ENCODE data around the gene EPHA3. TPM values are rescaled to one million over a fixed set of nuclear protein-coding genes. Genes with fewer than 3 reads are reported as not detected.
"Not testable (repeated sequence)": the region's sequence is repeated elsewhere in the genome, so short reads cannot be mapped to it uniquely, and the experiment has no call there.

The EPHA3 gene
- total RNA-seq, 1 donor from 2014 or later = 27.7 TPM

- H3K36me3 ChIP-seq (ENCODE audit: control insufficient read depth in 3 of 3, insufficient read depth in 3 of 3, low read length in 3 of 3) = no peaks in the 10 kb centered on the region
- no peaks in the 10 kb centered on the region for H3K9me3 ChIP-seq (ENCODE audit: control insufficient read depth in 3 of 3, low read length in 3 of 3)
- no peak overlapping the region for H3K27ac ChIP-seq (ENCODE audit: low read depth, low read length)
- no peaks in the 10 kb centered on the region for H3K4me1 ChIP-seq (ENCODE audit: control insufficient read depth in 3 of 3, insufficient read depth in 3 of 3, low read length in 3 of 3)
- no peak overlapping the region for H3K4me3 ChIP-seq (ENCODE audit: low read length in 3 of 3)
- H3K27me3 ChIP-seq (ENCODE audit: control insufficient read depth in 3 of 3, insufficient read depth in 3 of 3, low read length in 3 of 3) = no peaks in the 10 kb centered on the region
- H3K9ac ChIP-seq (ENCODE audit: low read depth in 1 of 3, low read length in 3 of 3) = no peak overlapping the region
Measured at GRCh38 chr3:89332793-89333192, 225.4 kb downstream of the EPHA3 start.

GRCh38 chr3:89335693-89336092 is 228.3 kb downstream of the EPHA3 start:
- H3K27me3 ChIP-seq (ENCODE audit: control insufficient read depth in 3 of 3, insufficient read depth in 3 of 3, low read length in 3 of 3) = no peaks in the 10 kb centered on the region
- no peak overlapping the region for H3K9ac ChIP-seq (ENCODE audit: low read depth in 1 of 3, low read length in 3 of 3)
- no peaks in the 10 kb centered on the region for H3K36me3 ChIP-seq (ENCODE audit: control insufficient read depth in 3 of 3, insufficient read depth in 3 of 3, low read length in 3 of 3)
- H3K9me3 ChIP-seq (ENCODE audit: control insufficient read depth in 3 of 3, low read length in 3 of 3) = no peaks in the 10 kb centered on the region
- H3K4me3 ChIP-seq (ENCODE audit: low read length in 3 of 3) = no peak overlapping the region
- no peak overlapping the region for H3K27ac ChIP-seq (ENCODE audit: low read depth, low read length)
- H3K4me1 ChIP-seq (ENCODE audit: control insufficient read depth in 3 of 3, insufficient read depth in 3 of 3, low read length in 3 of 3) = no peaks in the 10 kb centered on the region

- Histone ChIP-seq H3K4me3 (ENCODE audit: low read length in 3 of 3) (no peak overlapping the region), H3K27ac (ENCODE audit: low read depth, low read length) (no peak overlapping the region), H3K36me3 (ENCODE audit: control insufficient read depth in 3 of 3, insufficient read depth in 3 of 3, low read length in 3 of 3) (no peaks in the 10 kb centered on the region), H3K9ac (ENCODE audit: low read depth in 1 of 3, low read length in 3 of 3) (no peak overlapping the region), H3K9me3 (ENCODE audit: control insufficient read depth in 3 of 3, low read length in 3 of 3) (no peaks in the 10 kb centered on the region), H3K4me1 (ENCODE audit: control insufficient read depth in 3 of 3, insufficient read depth in 3 of 3, low read length in 3 of 3) (no peaks in the 10 kb centered on the region), H3K27me3 (ENCODE audit: control insufficient read depth in 3 of 3, insufficient read depth in 3 of 3, low read length in 3 of 3) (no peaks in the 10 kb centered on the region)
Measured at GRCh38 chr3:89340408-89340807, 233.0 kb downstream of the EPHA3 start.

GRCh38 chr3:89344076-89344475 is 236.7 kb downstream of the EPHA3 start:
- no peak overlapping the region for H3K4me3 ChIP-seq (ENCODE audit: low read length in 3 of 3)
- no peaks in the 10 kb centered on the region for H3K27me3 ChIP-seq (ENCODE audit: control insufficient read depth in 3 of 3, insufficient read depth in 3 of 3, low read length in 3 of 3)
- H3K9ac ChIP-seq (ENCODE audit: low read depth in 1 of 3, low read length in 3 of 3) = no peak overlapping the region
- H3K4me1 ChIP-seq (ENCODE audit: control insufficient read depth in 3 of 3, insufficient read depth in 3 of 3, low read length in 3 of 3) = no peaks in the 10 kb centered on the region
- no peaks in the 10 kb centered on the region for H3K36me3 ChIP-seq (ENCODE audit: control insufficient read depth in 3 of 3, insufficient read depth in 3 of 3, low read length in 3 of 3)
- no peaks in the 10 kb centered on the region for H3K9me3 ChIP-seq (ENCODE audit: control insufficient read depth in 3 of 3, low read length in 3 of 3)
- H3K27ac ChIP-seq (ENCODE audit: low read depth, low read length) = no peak overlapping the region

- not testable (repeated sequence) for H3K36me3 ChIP-seq (ENCODE audit: control insufficient read depth in 3 of 3, insufficient read depth in 3 of 3, low read length in 3 of 3); H3K9ac ChIP-seq (ENCODE audit: low read depth in 1 of 3, low read length in 3 of 3); H3K9me3 ChIP-seq (ENCODE audit: control insufficient read depth in 3 of 3, low read length in 3 of 3); H3K4me3 ChIP-seq (ENCODE audit: low read length in 3 of 3); H3K27ac ChIP-seq (ENCODE audit: low read depth, low read length); H3K4me1 ChIP-seq (ENCODE audit: control insufficient read depth in 3 of 3, insufficient read depth in 3 of 3, low read length in 3 of 3); H3K27me3 ChIP-seq (ENCODE audit: control insufficient read depth in 3 of 3, insufficient read depth in 3 of 3, low read length in 3 of 3)
Measured at GRCh38 chr3:89350935-89351334, 243.5 kb downstream of the EPHA3 start.

GRCh38 chr3:89353465-89353864 is 246.0 kb downstream of the EPHA3 start:
- Histone ChIP-seq H3K4me3 (ENCODE audit: low read length in 3 of 3) (no peak overlapping the region), H3K36me3 (ENCODE audit: control insufficient read depth in 3 of 3, insufficient read depth in 3 of 3, low read length in 3 of 3) (no peaks in the 10 kb centered on the region), H3K27me3 (ENCODE audit: control insufficient read depth in 3 of 3, insufficient read depth in 3 of 3, low read length in 3 of 3) (no peaks in the 10 kb centered on the region), H3K4me1 (ENCODE audit: control insufficient read depth in 3 of 3, insufficient read depth in 3 of 3, low read length in 3 of 3) (no peaks in the 10 kb centered on the region), H3K9ac (ENCODE audit: low read depth in 1 of 3, low read length in 3 of 3) (no peak overlapping the region), H3K9me3 (ENCODE audit: control insufficient read depth in 3 of 3, low read length in 3 of 3) (no peaks in the 10 kb centered on the region), H3K27ac (ENCODE audit: low read depth, low read length) (no peak overlapping the region)

- Histone ChIP-seq H3K27ac (ENCODE audit: low read depth, low read length) (no peak overlapping the region), H3K9me3 (ENCODE audit: control insufficient read depth in 3 of 3, low read length in 3 of 3) (no peaks in the 10 kb centered on the region), H3K36me3 (ENCODE audit: control insufficient read depth in 3 of 3, insufficient read depth in 3 of 3, low read length in 3 of 3) (no peaks in the 10 kb centered on the region), H3K27me3 (ENCODE audit: control insufficient read depth in 3 of 3, insufficient read depth in 3 of 3, low read length in 3 of 3) (no peaks in the 10 kb centered on the region), H3K4me1 (ENCODE audit: control insufficient read depth in 3 of 3, insufficient read depth in 3 of 3, low read length in 3 of 3) (no peaks in the 10 kb centered on the region), H3K4me3 (ENCODE audit: low read length in 3 of 3) (no peak overlapping the region), H3K9ac (ENCODE audit: low read depth in 1 of 3, low read length in 3 of 3) (no peak overlapping the region)
Measured at GRCh38 chr3:89358281-89358680, 250.9 kb downstream of the EPHA3 start.

- H3K4me3 ChIP-seq (ENCODE audit: low read length in 3 of 3) = no peak overlapping the region
- H3K9ac ChIP-seq (ENCODE audit: low read depth in 1 of 3, low read length in 3 of 3) = no peak overlapping the region
- H3K9me3 ChIP-seq (ENCODE audit: control insufficient read depth in 3 of 3, low read length in 3 of 3) = no peaks in the 10 kb centered on the region
- H3K27me3 ChIP-seq (ENCODE audit: control insufficient read depth in 3 of 3, insufficient read depth in 3 of 3, low read length in 3 of 3) = no peaks in the 10 kb centered on the region
- no peaks in the 10 kb centered on the region for H3K36me3 ChIP-seq (ENCODE audit: control insufficient read depth in 3 of 3, insufficient read depth in 3 of 3, low read length in 3 of 3)
- H3K4me1 ChIP-seq (ENCODE audit: control insufficient read depth in 3 of 3, insufficient read depth in 3 of 3, low read length in 3 of 3) = no peaks in the 10 kb centered on the region
- no peak overlapping the region for H3K27ac ChIP-seq (ENCODE audit: low read depth, low read length)
Measured at GRCh38 chr3:89360156-89360555, 252.7 kb downstream of the EPHA3 start.

- no peaks in the 10 kb centered on the region for H3K9me3 ChIP-seq (ENCODE audit: control insufficient read depth in 3 of 3, low read length in 3 of 3)
- no peaks in the 10 kb centered on the region for H3K4me1 ChIP-seq (ENCODE audit: control insufficient read depth in 3 of 3, insufficient read depth in 3 of 3, low read length in 3 of 3)
- no peak overlapping the region for H3K4me3 ChIP-seq (ENCODE audit: low read length in 3 of 3)
- H3K36me3 ChIP-seq (ENCODE audit: control insufficient read depth in 3 of 3, insufficient read depth in 3 of 3, low read length in 3 of 3) = no peaks in the 10 kb centered on the region
- H3K27ac ChIP-seq (ENCODE audit: low read depth, low read length) = no peak overlapping the region
- H3K9ac ChIP-seq (ENCODE audit: low read depth in 1 of 3, low read length in 3 of 3) = no peak overlapping the region
- H3K27me3 ChIP-seq (ENCODE audit: control insufficient read depth in 3 of 3, insufficient read depth in 3 of 3, low read length in 3 of 3) = no peaks in the 10 kb centered on the region
Measured at GRCh38 chr3:89362496-89362895, 255.1 kb downstream of the EPHA3 start.

- no peak overlapping the region for H3K4me3 ChIP-seq (ENCODE audit: low read length in 3 of 3)
- no peaks in the 10 kb centered on the region for H3K27me3 ChIP-seq (ENCODE audit: control insufficient read depth in 3 of 3, insufficient read depth in 3 of 3, low read length in 3 of 3)
- H3K9ac ChIP-seq (ENCODE audit: low read depth in 1 of 3, low read length in 3 of 3) = no peak overlapping the region
- no peaks in the 10 kb centered on the region for H3K4me1 ChIP-seq (ENCODE audit: control insufficient read depth in 3 of 3, insufficient read depth in 3 of 3, low read length in 3 of 3)
- H3K27ac ChIP-seq (ENCODE audit: low read depth, low read length) = no peak overlapping the region
- H3K9me3 ChIP-seq (ENCODE audit: control insufficient read depth in 3 of 3, low read length in 3 of 3) = no peaks in the 10 kb centered on the region
- H3K36me3 ChIP-seq (ENCODE audit: control insufficient read depth in 3 of 3, insufficient read depth in 3 of 3, low read length in 3 of 3) = no peaks in the 10 kb centered on the region
Measured at GRCh38 chr3:89363171-89363570, 255.8 kb downstream of the EPHA3 start.

GRCh38 chr3:89364314-89364713 is 256.9 kb downstream of the EPHA3 start:
- no peak overlapping the region for H3K9ac ChIP-seq (ENCODE audit: low read depth in 1 of 3, low read length in 3 of 3)
- H3K9me3 ChIP-seq (ENCODE audit: control insufficient read depth in 3 of 3, low read length in 3 of 3) = no peaks in the 10 kb centered on the region
- H3K4me1 ChIP-seq (ENCODE audit: control insufficient read depth in 3 of 3, insufficient read depth in 3 of 3, low read length in 3 of 3) = no peaks in the 10 kb centered on the region
- no peak overlapping the region for H3K4me3 ChIP-seq (ENCODE audit: low read length in 3 of 3)
- no peaks in the 10 kb centered on the region for H3K36me3 ChIP-seq (ENCODE audit: control insufficient read depth in 3 of 3, insufficient read depth in 3 of 3, low read length in 3 of 3)
- H3K27me3 ChIP-seq (ENCODE audit: control insufficient read depth in 3 of 3, insufficient read depth in 3 of 3, low read length in 3 of 3) = no peaks in the 10 kb centered on the region
- no peak overlapping the region for H3K27ac ChIP-seq (ENCODE audit: low read depth, low read length)

Measured in skeletal muscle tissue (tissue), 4 donors.